HEK293T (cell line): ENCODE measurements around the gene WWOX.

Experiments used
- CTCF ChIA-PET: fragments of 350-600 bp; formaldehyde crosslinking; extraction: SDS; loops from one replicate; lab custom pipeline; 2021; ENCODE audit warnings: antibody characterized with exemption, inconsistent platforms; lab: Yijun Ruan, JAX
- POLR2A ChIA-PET: fragments of 350-600 bp; formaldehyde crosslinking; extraction: SDS; loops from one replicate; lab custom pipeline; 2020; ENCODE audit warnings: antibody characterized with exemption, inconsistent platforms; lab: Yijun Ruan, JAX
- DNase-seq: peaks from one replicate; pipeline ENCODE4 v3.0.0; 2012; ENCODE audit warnings: mixed read lengths; ENCODE audit errors: extremely low spot score
- ARNT ChIP-seq: fragments of 450-650 bp; IDR thresholded peaks from 2 replicates; pipeline ENCODE4 v1.6.1; 2017; ENCODE audit warnings: mild to moderate bottlenecking
- BHLHE40 ChIP-seq: fragments of 450-650 bp; IDR thresholded peaks from 2 replicates; pipeline ENCODE4 v1.6.1; 2016; ENCODE audit warnings: mild to moderate bottlenecking, moderate library complexity, borderline replicate concordance
- CTBP1 ChIP-seq: fragments of 450-650 bp; IDR thresholded peaks from 2 replicates; pipeline ENCODE4 v1.6.1; 2016; ENCODE audit warnings: borderline replicate concordance
- ELF4 ChIP-seq: fragments of 450-650 bp; IDR thresholded peaks from 2 replicates; pipeline ENCODE4 v1.6.1; 2017; ENCODE audit warnings: antibody characterized with exemption
- FOXA1 ChIP-seq: fragments of 450-650 bp; IDR thresholded peaks from 2 replicates; pipeline ENCODE4 v1.6.1; 2016; ENCODE audit warnings: mild to moderate bottlenecking
- FOXK2 ChIP-seq: fragments of 450-650 bp; IDR thresholded peaks from 2 replicates; pipeline ENCODE4 v1.6.1; 2016; ENCODE audit warnings: mild to moderate bottlenecking
- FOXM1 ChIP-seq: fragments of 450-650 bp; IDR thresholded peaks from 2 replicates; pipeline ENCODE4 v1.6.1; 2017; ENCODE audit warnings: mild to moderate bottlenecking, borderline replicate concordance
- HDGF ChIP-seq: fragments of 450-650 bp; IDR thresholded peaks from 2 replicates; pipeline ENCODE4 v1.6.1; 2017; ENCODE audit warnings: antibody characterized with exemption, borderline replicate concordance
- L3MBTL2 ChIP-seq: fragments of 450-650 bp; conservative IDR thresholded peaks from 2 replicates; pipeline ENCODE4 v1.6.1; 2016; ENCODE audit warnings: mild to moderate bottlenecking
- LEF1 ChIP-seq: fragments of 450-650 bp; IDR thresholded peaks from 2 replicates; pipeline ENCODE4 v1.6.1; 2017; ENCODE audit warnings: mild to moderate bottlenecking, borderline replicate concordance
- NFRKB ChIP-seq: fragments of 450-650 bp; IDR thresholded peaks from 2 replicates; pipeline ENCODE4 v1.6.1; 2016; ENCODE audit warnings: mild to moderate bottlenecking, moderate library complexity
- SP1 ChIP-seq: fragments of 450-650 bp; IDR thresholded peaks from 2 replicates; pipeline ENCODE4 v1.6.1; 2017
- SUZ12 ChIP-seq: fragments of 450-650 bp; IDR thresholded peaks from 2 replicates; pipeline ENCODE4 v1.6.1; 2016; ENCODE audit warnings: mild to moderate bottlenecking
- TARDBP ChIP-seq: fragments of 450-650 bp; IDR thresholded peaks from 2 replicates; pipeline ENCODE4 v1.6.1; 2016
- ZNF384 ChIP-seq: fragments of 450-650 bp; IDR thresholded peaks from 2 replicates; pipeline ENCODE4 v1.6.1; 2016
- TF ChIP-seq, protein P1 (sequence below): fragments of 450-650 bp; IDR thresholded peaks from 2 replicates; pipeline ENCODE4 v1.6.1; 2016

The WWOX gene

DNA sequence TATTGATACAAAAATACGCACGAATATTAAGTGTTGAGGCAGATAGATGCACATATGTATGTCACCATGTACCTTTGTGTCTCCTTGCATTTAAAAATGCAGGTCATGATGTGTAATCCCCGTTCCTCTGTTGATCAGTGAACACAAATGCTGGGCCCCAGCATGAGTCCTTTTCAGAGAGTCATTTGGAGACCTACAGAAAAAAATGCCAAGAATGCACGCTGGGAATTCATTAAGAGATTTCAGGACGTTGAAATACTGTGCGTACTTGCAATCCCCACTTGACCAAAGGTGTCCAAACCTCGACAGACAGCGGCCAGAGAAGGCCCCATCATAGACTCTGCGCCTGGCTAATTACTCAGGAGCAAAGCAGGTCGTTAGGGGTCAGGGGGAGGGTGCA, 1005.1 kb downstream of the WWOX start:
- no peak for TF ChIP-seq FOXK2
- TF ChIP-seq BHLHE40 = no peak
- TF ChIP-seq SUZ12 = no peak
- no peak for TF ChIP-seq HDGF
- no peak for TF ChIP-seq TARDBP
- no peak for TF ChIP-seq SP1
- TF ChIP-seq LEF1 = no peak
- no peak for TF ChIP-seq ZNF384
- ChIA-PET CTCF (no interaction called here), POLR2A (no interaction called here)
- no peak for DNase-seq

DNA sequence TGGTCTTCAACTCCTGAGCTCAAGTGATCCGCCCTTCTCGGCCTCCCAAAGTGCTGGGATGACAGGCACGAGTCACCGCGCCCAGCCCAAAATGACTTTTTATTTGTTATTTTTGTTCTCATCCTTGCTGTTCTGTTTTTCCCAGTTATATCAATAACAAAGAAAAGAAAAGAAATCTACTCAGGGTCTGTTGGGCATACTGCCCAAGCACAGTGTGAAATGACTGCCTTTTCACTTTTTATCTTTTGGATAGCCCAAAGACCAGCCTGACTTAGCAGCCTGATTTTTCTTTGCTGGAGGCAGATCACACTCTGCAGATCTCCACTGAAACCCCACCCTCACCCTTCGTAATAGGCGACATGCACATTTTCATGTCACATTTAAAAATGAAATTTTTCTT, 1007.8 kb downstream of the WWOX start:
- no peak for TF ChIP-seq ZNF384
- POLR2A ChIA-PET = no interaction called here
- DNase-seq = no peak
- CTCF ChIA-PET = no interaction called here

DNA sequence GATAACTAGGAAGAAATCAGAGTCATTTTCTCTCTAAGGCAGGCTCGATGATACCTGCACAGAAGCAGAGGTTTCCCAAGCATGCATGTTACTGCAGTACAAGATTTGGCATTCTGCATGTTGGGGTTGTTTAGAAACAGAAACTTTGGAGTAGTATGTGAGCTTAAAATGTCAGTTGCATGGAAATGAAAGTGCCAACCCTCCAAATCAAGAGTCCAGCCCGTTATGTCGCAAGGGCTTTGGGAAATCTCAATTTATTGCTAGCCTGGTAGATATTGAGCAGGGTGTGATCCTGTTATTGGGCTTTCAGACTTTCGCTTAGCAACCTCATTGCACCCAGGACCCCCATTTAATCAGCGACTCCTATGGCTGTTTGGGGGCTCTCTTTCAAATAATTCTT, 1010.3 kb downstream of the WWOX start:
- ChIA-PET CTCF (no interaction called here), POLR2A (no interaction called here)
- no peak for DNase-seq
- TF ChIP-seq CTBP1 = no peak
- no peak for TF ChIP-seq TARDBP
- TF ChIP-seq LEF1 = no peak
- TF ChIP-seq BHLHE40 = no peak
- TF ChIP-seq, protein P1, sequence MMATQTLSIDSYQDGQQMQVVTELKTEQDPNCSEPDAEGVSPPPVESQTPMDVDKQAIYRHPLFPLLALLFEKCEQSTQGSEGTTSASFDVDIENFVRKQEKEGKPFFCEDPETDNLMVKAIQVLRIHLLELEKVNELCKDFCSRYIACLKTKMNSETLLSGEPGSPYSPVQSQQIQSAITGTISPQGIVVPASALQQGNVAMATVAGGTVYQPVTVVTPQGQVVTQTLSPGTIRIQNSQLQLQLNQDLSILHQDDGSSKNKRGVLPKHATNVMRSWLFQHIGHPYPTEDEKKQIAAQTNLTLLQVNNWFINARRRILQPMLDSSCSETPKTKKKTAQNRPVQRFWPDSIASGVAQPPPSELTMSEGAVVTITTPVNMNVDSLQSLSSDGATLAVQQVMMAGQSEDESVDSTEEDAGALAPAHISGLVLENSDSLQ = no peak
- no peak for TF ChIP-seq L3MBTL2
- TF ChIP-seq NFRKB = no peak

- ChIA-PET POLR2A (no interaction called here), CTCF (no interaction called here)
These were observed 1010.8 kb downstream of the WWOX start for GRCh38 chr16:79110242-79110641.

GRCh38 chr16:79110953-79111352, 1011.5 kb downstream of the WWOX start:
- POLR2A ChIA-PET = no interaction called here
- CTCF ChIA-PET = no interaction called here
- no peak for TF ChIP-seq CTBP1
- TF ChIP-seq TARDBP = no peak
- TF ChIP-seq FOXA1 = no peak
- TF ChIP-seq ARNT = no peak
- no peak for TF ChIP-seq L3MBTL2
- TF ChIP-seq SP1 = no peak
- TF ChIP-seq ZNF384 = no peak
- TF ChIP-seq, protein P1 = no peak
- TF ChIP-seq BHLHE40 = no peak
- TF ChIP-seq LEF1 = no peak
- DNase-seq = no peak

More at GRCh38 chr16:79110242-79110641, 1010.8 kb downstream of the WWOX start:
- no peak for DNase-seq
- TF ChIP-seq SP1 (no peak), L3MBTL2 (no peak), HDGF (no peak), TARDBP (no peak), CTBP1 (no peak), ZNF384 (no peak)
- TF ChIP-seq, protein P1 = no peak

- ChIA-PET POLR2A (no interaction called here), CTCF (no interaction called here)
- DNase-seq = no peak
- TF ChIP-seq SUZ12 (no peak), L3MBTL2 (no peak), BHLHE40 (no peak), FOXM1 (no peak), HDGF (no peak), NFRKB (no peak), FOXK2 (no peak), SP1 (no peak), TARDBP (no peak), ELF4 (no peak), FOXA1 (no peak), LEF1 (no peak)
These were observed 1013.0 kb downstream of the WWOX start for GRCh38 chr16:79112462-79112861.

DNA sequence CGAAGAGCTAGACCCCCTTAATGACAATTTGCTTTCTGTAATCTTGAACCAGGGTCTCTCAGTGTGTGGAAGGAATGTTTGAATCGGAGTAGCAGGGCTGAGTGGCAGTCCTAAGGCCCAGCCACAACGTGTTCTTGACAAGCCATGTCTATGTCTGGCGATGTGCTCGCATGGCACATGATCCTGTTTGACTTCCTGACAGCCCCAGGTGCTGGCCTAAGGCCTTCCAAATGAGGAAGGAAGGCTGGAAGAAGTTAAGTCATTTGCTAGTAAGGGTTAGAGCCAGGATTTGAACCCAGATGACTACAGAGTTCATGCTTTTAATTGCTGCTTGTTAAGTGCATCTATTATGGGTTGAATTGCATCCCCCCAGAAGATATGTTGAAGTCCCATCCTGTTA, 1014.4 kb downstream of the WWOX start:
- CTCF ChIA-PET = no interaction called here
- DNase-seq = no peak
- TF ChIP-seq HDGF (no peak), LEF1 (no peak), SP1 (no peak), ELF4 (no peak), BHLHE40 (no peak), SUZ12 (no peak), L3MBTL2 (no peak), TARDBP (no peak), ARNT (no peak), ZNF384 (no peak), FOXA1 (no peak), NFRKB (no peak), FOXK2 (no peak), CTBP1 (no peak), FOXM1 (no peak)
- TF ChIP-seq, protein P1 = no peak
- POLR2A ChIA-PET = no interaction called here
